T-cell (primary cell): ENCODE data around the gene SLC1A7. TPM values are rescaled to one million over a fixed set of nuclear protein-coding genes. Genes with fewer than 3 reads are reported as not detected.

Experiments used
- ATAC-seq, 4 experiments: fragments of 200-7000 bp in 3 of 4; fragments of 150-1000 bp in 1 of 4; cut with Tn5 transposase; replicated peaks in 1 of 4; 1 replicate in 3 of 4; 2 replicates in 1 of 4; pipeline ENCODE4 v1.10.0; 2021; ENCODE audit warnings: moderate library complexity in 3 of 4, mild to moderate bottlenecking in 2 of 4, moderate number of reproducible peaks in 1 of 4
- CTCF ChIA-PET, 2 donors: fragments of 300-600 bp; sonication (Branson Sonifier 250); formaldehyde crosslinking; loops; one replicate each; lab custom pipeline; 2022; ENCODE audit warnings: antibody characterized with exemption in 2 of 2; lab: Charles Lee
- POLR2A ChIA-PET, 2 donors: fragments of 300-600 bp; sonication (Branson Sonifier 250); formaldehyde crosslinking; loops; one replicate each; lab custom pipeline; 2022; ENCODE audit warnings: antibody characterized with exemption in 2 of 2; lab: Charles Lee
- DNase-seq, 35 experiments: peaks; one replicate each; pipeline versions ENCODE4 v3.0.0 to v3.0.0-alpha.2; 2013 to 2023
- H3K27ac ChIP-seq: one replicate; pipeline ENCODE4 v1.5.1; 2013; ENCODE audit warnings: low read length
- H3K27me3 ChIP-seq, 2 experiments: replicated peaks in 1 of 2; 1 replicate in 1 of 2; 2 replicates in 1 of 2; pipeline versions ENCODE4 v1.6.1 to v1.7.0; 2013; ENCODE audit warnings: low read length in 1 of 2, mixed read lengths in 1 of 2; ENCODE audit not compliant: control insufficient read depth in 2 of 2, insufficient read depth in 2 of 2; ENCODE audit errors: extremely low read depth in 1 of 2
- H3K36me3 ChIP-seq, 2 donors: 1 replicate in 1 of 2; 2 replicates in 1 of 2; pipeline versions ENCODE4 v1.6.1 to v1.7.0; 2013; ENCODE audit warnings: low read length in 1 of 2; ENCODE audit not compliant: control insufficient read depth in 2 of 2, insufficient read depth in 1 of 2; ENCODE audit errors: extremely low read depth in 1 of 2
- H3K4me1 ChIP-seq, 2 experiments: 1 replicate in 1 of 2; 2 replicates in 1 of 2; pipeline versions ENCODE4 v1.6.1 to v1.7.0; 2013; ENCODE audit warnings: low read length in 2 of 2, mixed read lengths in 1 of 2; ENCODE audit not compliant: insufficient read depth in 2 of 2, control insufficient read depth in 1 of 2; ENCODE audit errors: extremely low read depth in 1 of 2
- H3K4me3 ChIP-seq, 2 donors: 1 replicate in 1 of 2; 2 replicates in 1 of 2; pipeline versions ENCODE4 v1.5.1 to v1.7.0; 2013; ENCODE audit warnings: mild to moderate bottlenecking in 2 of 2, low read length in 1 of 2, moderate library complexity in 1 of 2; ENCODE audit not compliant: control insufficient read depth in 1 of 2; ENCODE audit errors: extremely low read depth in 1 of 2
- H3K9me3 ChIP-seq: 2 replicates; pipeline ENCODE4 v1.7.0; 2013
- H3K27ac Mint-ChIP-seq, 2 donors: one replicate each; pipeline ENCODE4 v1.8.0; 2020 to 2021; ENCODE audit warnings: mild to moderate bottlenecking in 2 of 2, mixed read lengths in 2 of 2
- H3K27me3 Mint-ChIP-seq, 2 donors: one replicate each; pipeline ENCODE4 v1.8.0; 2021 to 2022; ENCODE audit warnings: mixed read lengths in 2 of 2
- H3K36me3 Mint-ChIP-seq: one replicate; pipeline ENCODE4 v1.8.0; 2021; ENCODE audit warnings: mixed read lengths
- H3K4me1 Mint-ChIP-seq, 3 donors: one replicate each; pipeline ENCODE4 v1.8.0; 2020 to 2022; ENCODE audit warnings: mixed read lengths in 3 of 3, mild to moderate bottlenecking in 1 of 3
- H3K4me3 Mint-ChIP-seq, 3 donors: one replicate each; pipeline ENCODE4 v1.8.0; 2020 to 2022; ENCODE audit warnings: mild to moderate bottlenecking in 3 of 3, mixed read lengths in 3 of 3, moderate library complexity in 3 of 3
- H3K9me3 Mint-ChIP-seq, 3 donors: one replicate each; pipeline ENCODE4 v1.8.0; 2020 to 2022; ENCODE audit warnings: mixed read lengths in 3 of 3
- WGBS: methylation state at CpG from one replicate; pipeline ENCODE4 v1.1.5; 2013; ENCODE audit warnings: missing lambda C conversion rate; ENCODE audit not compliant: insufficient coverage; 5-methylcytosine and 5-hydroxymethylcytosine counted together
- total RNA-seq, 35 experiments: library from RNA in 6 of 35; stranded (reverse) in 6 of 35; fragments of 120-200 nt in 1 of 35; gene quantifications; one replicate each; pipeline versions ENCODE4 v1.2.1 to v1.2.4 and lab custom pipeline; 2013 to 2026

Gene SLC1A7
- total RNA-seq, 5 donors from 2014 or later (not counting 1 experiment from before 2014, with no cell fraction given) = 0.14 to 0.26 TPM; not detected in 3

DNA sequence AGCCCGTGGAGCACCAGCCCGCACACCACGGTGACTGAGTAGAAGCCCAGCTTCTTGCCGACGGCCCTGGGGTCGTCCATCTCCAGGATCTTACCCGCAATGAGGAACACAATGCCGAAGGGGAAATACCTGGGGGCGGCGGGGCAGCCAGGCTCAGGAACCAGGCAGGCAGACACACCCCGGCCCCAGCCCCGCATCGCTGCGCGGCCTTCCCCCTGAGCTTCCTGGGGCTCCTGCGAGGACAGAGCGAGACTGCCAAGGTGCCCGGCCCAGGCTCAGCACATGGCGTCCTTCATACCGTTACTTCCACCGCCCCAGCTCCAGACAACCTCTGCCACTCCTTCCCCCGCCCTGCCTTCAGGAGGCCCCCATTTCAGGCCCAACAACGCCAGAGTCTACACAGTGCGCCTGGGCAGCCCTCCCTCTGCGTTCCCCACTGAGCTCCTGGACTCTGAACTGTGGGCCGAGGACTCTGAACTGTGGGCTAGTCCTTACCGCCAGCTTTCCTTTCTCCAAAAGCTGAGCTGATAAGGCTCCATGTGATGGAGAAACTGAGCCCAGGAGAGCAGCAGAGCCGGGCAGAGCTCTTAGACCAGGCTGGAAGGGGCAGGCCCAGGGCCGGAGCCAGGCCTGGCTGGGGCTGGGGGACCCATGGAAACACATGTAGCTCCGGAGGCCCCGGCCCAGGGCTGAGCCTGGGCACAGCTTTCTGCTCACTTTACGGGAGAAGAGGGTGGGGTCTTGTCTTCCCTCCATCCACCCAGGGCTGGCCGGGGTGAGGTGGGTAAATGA lies 49.6 kb downstream of the SLC1A7 start:
- POLR2A ChIA-PET = no interaction called here
- peaks cover 0 to 15% of the 10 kb centered on the region in 2 experiments for H3K27me3 ChIP-seq
- H3K4me1 ChIP-seq = no peaks in the 10 kb centered on the region
- 91% methylated on average over 30 of the region's 33 CpGs for WGBS
- Mint-ChIP-seq H3K4me1 (no peaks in the 10 kb centered on the region), H3K27ac (no peak overlapping the region), H3K4me3 (no peak overlapping the region), H3K36me3 (no peaks in the 10 kb centered on the region), H3K9me3 (no peaks in the 10 kb centered on the region), H3K27me3 (no peaks in the 10 kb centered on the region)
- H3K4me3 ChIP-seq = no peak overlapping the region
- no peaks in the 10 kb centered on the region for H3K9me3 ChIP-seq
- CTCF ChIA-PET = no interaction called here
- DNase-seq (no peak), ATAC-seq (no peak)
- no peaks in the 10 kb centered on the region for H3K36me3 ChIP-seq
- H3K27ac ChIP-seq = no peak overlapping the region

GRCh38 chr1:53091841-53092645 lies 50.4 kb downstream of the SLC1A7 start:
- no peaks in the 10 kb centered on the region for H3K4me1 ChIP-seq
- no peaks in the 10 kb centered on the region for H3K9me3 ChIP-seq
- no peaks in the 10 kb centered on the region for H3K36me3 Mint-ChIP-seq
- no peaks in the 10 kb centered on the region for H3K36me3 ChIP-seq
- no peak for DNase-seq
- CTCF ChIA-PET = no interaction called here
- no peaks in the 10 kb centered on the region for H3K9me3 Mint-ChIP-seq
- peaks cover 0 to 15% of the 10 kb centered on the region in 2 experiments for H3K27me3 ChIP-seq
- no peak for ATAC-seq
- H3K27ac Mint-ChIP-seq = no peak overlapping the region
- no peaks in the 10 kb centered on the region for H3K4me1 Mint-ChIP-seq
- WGBS = 81% methylated on average over 21 of the region's 26 CpGs
- POLR2A ChIA-PET = no interaction called here
- H3K4me3 ChIP-seq = no peak overlapping the region
- no peak overlapping the region for H3K4me3 Mint-ChIP-seq
- no peaks in the 10 kb centered on the region for H3K27me3 Mint-ChIP-seq
- H3K27ac ChIP-seq = no peak overlapping the region

DNA sequence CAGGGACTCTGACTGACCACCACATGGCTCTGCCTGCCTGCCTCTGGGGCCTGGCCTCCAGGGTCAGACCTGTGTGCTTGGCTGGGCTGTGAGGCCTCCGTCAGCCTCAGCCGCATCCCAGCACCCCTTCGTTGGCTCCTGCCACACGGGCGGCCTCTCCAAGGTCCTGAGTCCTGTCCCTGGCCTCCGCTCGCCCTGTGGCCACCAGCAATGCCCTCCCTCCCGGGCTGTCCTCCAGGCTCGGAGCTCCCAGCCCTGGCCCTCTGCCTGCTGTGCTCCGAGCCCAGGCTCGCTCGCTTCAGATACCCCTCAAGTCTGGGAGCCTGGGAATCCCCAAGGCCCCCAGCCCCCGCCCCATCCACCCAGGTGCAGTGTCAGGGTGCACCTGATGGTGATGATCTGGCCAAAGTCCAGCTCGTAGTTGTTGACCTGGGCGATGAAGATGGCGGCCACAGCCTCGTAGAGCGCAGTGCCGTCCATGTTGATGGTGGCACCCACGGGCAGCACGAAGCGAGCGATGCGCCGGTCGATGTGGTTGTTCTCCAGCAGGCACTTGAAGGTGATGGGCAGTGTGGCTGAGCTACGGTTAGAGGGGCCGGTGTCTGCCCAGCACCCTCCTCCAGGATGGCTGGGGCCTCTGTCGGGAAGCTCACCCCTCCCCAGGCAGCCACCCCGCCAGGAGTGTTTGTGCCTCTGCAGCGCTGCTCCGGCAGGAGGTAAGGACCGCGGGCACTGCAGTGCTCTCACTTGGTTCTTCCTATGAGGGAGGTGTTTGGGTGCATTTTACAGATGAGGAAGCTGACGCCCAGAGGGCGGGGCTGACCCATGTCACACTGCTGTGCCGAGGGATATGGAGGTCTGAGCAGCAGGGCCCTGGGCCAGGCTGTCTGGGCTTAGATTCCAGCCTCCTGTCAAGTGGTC lies 52.0 kb downstream of the SLC1A7 start:
- peak in 9 of 35 experiments; percentile 4 to 44 (median 17) for DNase-seq
- POLR2A ChIA-PET = no interaction called here

DNA sequence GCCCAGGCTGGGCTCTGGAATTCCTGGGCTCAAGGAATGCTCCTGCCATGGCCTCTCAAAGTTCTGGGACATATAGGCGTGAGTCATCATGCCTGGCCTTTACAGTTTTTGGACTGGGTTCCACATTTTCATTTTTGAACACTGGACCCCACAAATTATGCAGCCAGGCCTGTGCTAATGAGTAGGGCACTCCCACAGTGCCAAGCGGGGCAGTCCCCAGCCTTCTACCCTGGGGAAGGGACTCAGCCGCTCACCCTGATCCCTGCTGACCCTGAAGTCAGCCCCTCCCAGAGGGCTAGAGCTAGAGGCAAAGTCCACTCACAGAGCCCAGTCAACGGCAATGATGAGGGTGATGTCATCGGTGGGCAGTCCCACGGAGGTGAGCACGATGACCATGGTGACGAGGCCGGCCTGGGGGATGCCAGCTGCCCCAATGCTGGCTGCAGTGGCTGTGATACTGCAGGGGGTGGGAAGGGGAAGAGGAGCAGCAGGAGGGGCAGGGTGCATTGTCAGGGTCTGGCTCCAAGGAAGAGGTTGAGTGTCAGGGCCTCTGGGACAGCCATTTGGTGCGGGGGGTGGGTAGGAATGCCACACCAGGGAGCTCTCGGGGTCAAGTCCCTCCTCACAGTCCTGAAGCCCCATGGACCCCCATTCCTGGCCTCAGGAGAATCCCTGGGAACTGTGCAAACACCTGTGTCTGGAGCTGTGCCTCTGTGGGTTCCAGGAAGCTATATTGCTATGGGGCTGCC lies 52.8 kb downstream of the SLC1A7 start:
- Mint-ChIP-seq H3K4me3 (no peak overlapping the region), H3K27ac (no peak overlapping the region), H3K27me3 (no peaks in the 10 kb centered on the region), H3K4me1 (peaks cover 0 to 2% (median 0%) of the 10 kb centered on the region in 3 donors), H3K9me3 (no peaks in the 10 kb centered on the region), H3K36me3 (no peaks in the 10 kb centered on the region)
- ChIA-PET CTCF (no interaction called here), POLR2A (no interaction called here)
- Histone ChIP-seq H3K4me1 (peaks cover 0 to 4% of the 10 kb centered on the region in 2 experiments), H3K27me3 (peaks cover 0 to 13% of the 10 kb centered on the region in 2 experiments), H3K36me3 (no peaks in the 10 kb centered on the region), H3K4me3 (peak overlapping the region in 1 of 2 donors; percentile 34), H3K27ac (no peak overlapping the region), H3K9me3 (no peaks in the 10 kb centered on the region)
- DNase-seq (no peak), ATAC-seq (no peak)
- 84% methylated on average over 8 of the region's 11 CpGs for WGBS

More for the DNA sequence above, 52.0 kb downstream of the SLC1A7 start:
- H3K9me3 ChIP-seq = no peaks in the 10 kb centered on the region
- Mint-ChIP-seq H3K4me1 (no peaks in the 10 kb centered on the region), H3K27me3 (no peaks in the 10 kb centered on the region), H3K27ac (no peak overlapping the region), H3K4me3 (no peak overlapping the region), H3K36me3 (no peaks in the 10 kb centered on the region), H3K9me3 (no peaks in the 10 kb centered on the region)
- no peaks in the 10 kb centered on the region for H3K4me1 ChIP-seq
- no peaks in the 10 kb centered on the region for H3K36me3 ChIP-seq
- 86% methylated on average over 36 of the region's 37 CpGs for WGBS
- ATAC-seq = no peak
- no peak overlapping the region for H3K27ac ChIP-seq
- H3K27me3 ChIP-seq = peaks cover 0 to 13% of the 10 kb centered on the region in 2 experiments
- peak overlapping the region in 1 of 2 donors; percentile 34 for H3K4me3 ChIP-seq
- CTCF ChIA-PET = no interaction called here

DNA sequence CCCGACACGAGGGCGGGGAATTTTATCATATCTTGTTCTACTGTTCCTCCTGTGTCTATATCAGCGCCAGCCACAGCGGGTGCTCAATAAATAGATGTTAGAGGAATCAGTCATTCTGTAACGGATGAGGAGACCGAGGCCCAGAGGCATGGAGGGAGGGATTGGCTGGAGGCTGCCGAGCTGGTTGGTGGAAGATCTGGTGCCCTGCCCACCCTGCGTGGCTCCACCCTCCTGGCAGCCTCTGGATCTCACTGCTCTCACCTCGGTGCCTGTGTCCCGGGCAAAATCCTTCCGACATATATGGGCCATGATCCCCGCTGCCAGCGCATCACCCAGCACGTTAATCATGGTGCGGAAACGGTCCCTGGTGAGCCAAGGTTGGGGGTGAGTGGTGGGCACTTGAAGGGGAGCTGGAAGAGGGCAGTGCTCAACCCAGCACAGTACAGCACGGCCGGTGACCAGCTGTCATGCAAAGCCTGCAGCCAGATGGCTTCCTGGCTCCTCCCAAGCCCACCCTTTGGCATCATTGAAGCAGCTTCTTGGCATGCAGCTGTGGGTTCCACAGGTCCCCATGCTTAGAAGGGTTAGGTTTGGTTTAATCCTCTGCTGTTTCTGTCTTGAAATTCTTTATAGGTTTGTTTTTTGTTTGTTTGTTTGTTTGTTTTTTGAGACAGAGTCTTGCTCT lies 53.7 kb downstream of the SLC1A7 start:
- Mint-ChIP-seq H3K4me3 (no peak overlapping the region), H3K9me3 (no peaks in the 10 kb centered on the region), H3K4me1 (peaks cover 0 to 7% (median 0%) of the 10 kb centered on the region in 3 donors), H3K36me3 (no peaks in the 10 kb centered on the region), H3K27ac (no peak overlapping the region), H3K27me3 (no peaks in the 10 kb centered on the region)
- Histone ChIP-seq H3K4me1 (peaks cover 0 to 13% of the 10 kb centered on the region in 2 experiments), H3K27ac (no peak overlapping the region), H3K4me3 (no peak overlapping the region), H3K36me3 (no peaks in the 10 kb centered on the region), H3K9me3 (no peaks in the 10 kb centered on the region), H3K27me3 (peaks cover 0 to 13% of the 10 kb centered on the region in 2 experiments)
- ChIA-PET CTCF (interaction anchor here in 1 of 2 donors (0.5 kb wide), 1 partner anchor 263 kb away, joined by 4 read pairs; no protein-coding TSS in a partner anchor), POLR2A (no interaction called here)
- 92% methylated on average over 10 of the region's 19 CpGs for WGBS
- ATAC-seq (no peak), DNase-seq (no peak)
